CD4-positive, CD25-positive, alpha-beta regulatory T cell (primary cell): ENCODE data around the gene SMIM41. TPM values are rescaled to one million over a fixed set of nuclear protein-coding genes. Genes with fewer than 3 reads are reported as not detected.

Experiments used
- ATAC-seq, 2 donors: fragments of 150-1000 bp; cut with Tn5 transposase; one replicate each; pipeline ENCODE4 v1.10.0; 2021; ENCODE audit warnings: low read depth in 2 of 2, moderate number of reproducible peaks in 2 of 2, moderate library complexity in 1 of 2
- DNase-seq, 3 donors: peaks; one replicate each; pipeline versions ENCODE4 v3.0.0 to v3.0.0-alpha.2; 2012 to 2022; ENCODE audit warnings: mixed read lengths in 1 of 3
- H3K27ac ChIP-seq: one replicate; pipeline ENCODE4 v1.7.0; 2013; ENCODE audit warnings: mild to moderate bottlenecking, low read length; ENCODE audit not compliant: insufficient read depth, poor library complexity, severe bottlenecking
- H3K27me3 ChIP-seq: one replicate; pipeline ENCODE4 v1.7.0; 2013; ENCODE audit warnings: low read length; ENCODE audit not compliant: control insufficient read depth, insufficient read depth
- H3K36me3 ChIP-seq: one replicate; pipeline ENCODE4 v1.7.0; 2013; ENCODE audit warnings: mild to moderate bottlenecking, low read length, moderate library complexity; ENCODE audit not compliant: control insufficient read depth, insufficient read depth
- H3K4me1 ChIP-seq: 2 replicates; pipeline ENCODE4 v1.7.0; 2013; ENCODE audit warnings: mild to moderate bottlenecking, low read length; ENCODE audit not compliant: insufficient read depth, control insufficient read depth, poor library complexity, severe bottlenecking
- H3K4me3 ChIP-seq: one replicate; pipeline ENCODE4 v1.7.0; 2013; ENCODE audit warnings: low read depth, mild to moderate bottlenecking, low read length, moderate library complexity
- H3K9me3 ChIP-seq, 2 experiments: 1 replicate in 1 of 2; 2 replicates in 1 of 2; pipeline ENCODE4 v1.7.0; 2013; ENCODE audit warnings: low read length in 2 of 2, mild to moderate bottlenecking in 1 of 2, moderate library complexity in 1 of 2; ENCODE audit not compliant: control insufficient read depth in 2 of 2
- H3K27ac Mint-ChIP-seq, 3 donors: one replicate each; pipeline ENCODE4 v1.8.0; 2020 to 2022; ENCODE audit warnings: mild to moderate bottlenecking in 3 of 3, mixed read lengths in 3 of 3, moderate library complexity in 2 of 3
- H3K27me3 Mint-ChIP-seq: one replicate; pipeline ENCODE4 v1.8.0; 2022; ENCODE audit warnings: mild to moderate bottlenecking, mixed read lengths
- H3K36me3 Mint-ChIP-seq: one replicate; pipeline ENCODE4 v1.8.0; 2020; ENCODE audit warnings: mixed read lengths
- H3K4me1 Mint-ChIP-seq, 4 donors: one replicate each; pipeline ENCODE4 v1.8.0; 2020 to 2022; ENCODE audit warnings: mixed read lengths in 4 of 4, mild to moderate bottlenecking in 1 of 4
- H3K4me3 Mint-ChIP-seq, 4 donors: one replicate each; pipeline ENCODE4 v1.8.0; 2020 to 2022; ENCODE audit warnings: mild to moderate bottlenecking in 4 of 4, mixed read lengths in 4 of 4, moderate library complexity in 3 of 4
- H3K9me3 Mint-ChIP-seq, 7 donors: one replicate each; pipeline ENCODE4 v1.8.0; 2020 to 2022; ENCODE audit warnings: mixed read lengths in 7 of 7, mild to moderate bottlenecking in 3 of 7, moderate library complexity in 2 of 7
- polyA plus RNA-seq, 4 donors: library from polyadenylated mRNA; unstranded; fragments of 300-500 nt; fragmentation: Illumina TruSeq; gene quantifications; one replicate each; pipeline ENCODE4 v1.2.3, GENCODE V29; 2021
- total RNA-seq: library from RNA; stranded (reverse); gene quantifications from one replicate; pipeline ENCODE4 v1.2.3, GENCODE V29; 2022

SMIM41 gene
- total and polyA plus RNA-seq, 5 donors from 2014 or later, result 0.54 TPM; not detected in 4

DNA sequence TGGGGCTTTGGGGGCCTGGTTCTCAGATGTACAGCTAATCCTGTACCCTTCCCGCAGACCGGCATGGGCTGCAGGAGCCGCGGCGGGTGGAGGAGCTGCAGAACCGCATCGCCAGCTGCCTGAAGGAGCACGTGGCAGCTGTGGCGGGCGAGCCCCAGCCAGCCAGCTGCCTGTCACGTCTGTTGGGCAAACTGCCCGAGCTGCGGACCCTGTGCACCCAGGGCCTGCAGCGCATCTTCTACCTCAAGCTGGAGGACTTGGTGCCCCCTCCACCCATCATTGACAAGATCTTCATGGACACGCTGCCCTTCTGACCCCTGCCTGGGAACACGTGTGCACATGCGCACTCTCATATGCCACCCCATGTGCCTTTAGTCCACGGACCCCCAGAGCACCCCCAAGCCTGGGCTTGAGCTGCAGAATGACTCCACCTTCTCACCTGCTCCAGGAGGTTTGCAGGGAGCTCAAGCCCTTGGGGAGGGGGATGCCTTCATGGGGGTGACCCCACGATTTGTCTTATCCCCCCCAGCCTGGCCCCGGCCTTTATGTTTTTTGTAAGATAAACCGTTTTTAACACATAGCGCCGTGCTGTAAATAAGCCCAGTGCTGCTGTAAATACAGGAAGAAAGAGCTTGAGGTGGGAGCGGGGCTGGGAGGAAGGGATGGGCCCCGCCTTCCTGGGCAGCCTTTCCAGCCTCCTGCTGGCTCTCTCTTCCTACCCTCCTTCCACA is 20.7 kb upstream of the SMIM41 start:
- no peak for DNase-seq
- Mint-ChIP-seq H3K9me3 (no peaks in the 10 kb centered on the region), H3K4me3 (no peak overlapping the region), H3K27ac (no peak overlapping the region), H3K27me3 (no peaks in the 10 kb centered on the region), H3K4me1 (peaks cover 0 to 4% (median 0%) of the 10 kb centered on the region in 4 donors), H3K36me3 (no peaks in the 10 kb centered on the region)
- no peak overlapping the region for H3K4me3 ChIP-seq
- no peak for ATAC-seq
- no peaks in the 10 kb centered on the region for H3K27me3 ChIP-seq
- H3K4me1 ChIP-seq, result no peaks in the 10 kb centered on the region
- H3K9me3 ChIP-seq, result no peaks in the 10 kb centered on the region
- H3K36me3 ChIP-seq, result no peaks in the 10 kb centered on the region
- H3K27ac ChIP-seq, result no peak overlapping the region

DNA sequence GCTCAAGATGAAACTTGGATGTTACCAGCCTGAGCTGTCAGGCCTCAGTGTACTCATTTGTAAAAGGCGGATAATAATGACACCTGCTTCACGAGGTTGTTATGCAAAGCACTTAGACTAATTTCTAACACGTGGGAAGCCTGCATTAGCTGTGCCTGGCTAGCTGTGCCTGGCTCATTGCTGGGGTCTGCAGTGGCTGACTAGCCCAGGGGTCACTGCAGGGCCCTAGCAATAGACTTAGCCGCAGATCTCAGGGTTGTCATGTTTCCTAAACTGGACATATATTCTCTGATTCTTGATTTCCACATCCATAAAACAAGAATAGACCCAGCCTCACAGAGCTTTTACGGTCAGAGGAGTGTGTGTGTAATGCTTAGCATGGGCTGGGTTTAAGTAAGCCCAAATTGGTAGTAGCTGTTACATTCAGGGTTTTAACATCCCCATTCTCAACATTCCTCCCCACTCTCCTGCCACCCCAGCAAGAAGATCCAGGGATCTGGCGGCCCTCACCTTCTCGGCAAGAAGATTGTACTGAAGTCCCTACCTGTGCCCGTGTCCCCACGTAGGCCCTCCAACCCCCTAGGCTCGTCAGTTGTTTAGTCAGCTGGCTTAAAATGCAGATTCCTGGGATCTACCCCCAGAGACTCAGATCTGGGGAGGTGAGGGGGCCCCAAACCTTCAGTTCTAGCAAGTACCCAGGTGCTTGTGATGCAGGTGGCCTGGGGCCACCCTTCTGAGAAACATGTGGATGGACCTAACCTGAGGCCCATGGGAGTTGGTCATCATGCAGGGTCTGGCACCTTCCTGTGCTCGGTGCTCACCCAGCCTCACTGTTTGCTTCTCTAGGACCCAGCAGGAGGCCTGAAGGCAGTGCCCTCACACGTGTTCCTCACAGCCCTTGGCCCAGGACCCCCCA is 19.7 kb upstream of the SMIM41 start:
- Histone ChIP-seq H3K9me3 (no peaks in the 10 kb centered on the region), H3K27me3 (no peaks in the 10 kb centered on the region), H3K4me1 (no peaks in the 10 kb centered on the region), H3K36me3 (no peaks in the 10 kb centered on the region), H3K4me3 (no peak overlapping the region), H3K27ac (no peak overlapping the region)
- Mint-ChIP-seq H3K36me3 (no peaks in the 10 kb centered on the region), H3K27ac (peak overlapping the region in 1 of 3 donors; percentile 31), H3K9me3 (no peaks in the 10 kb centered on the region), H3K4me3 (no peak overlapping the region), H3K27me3 (peaks cover under 1% of the 10 kb centered on the region), H3K4me1 (peaks cover 0 to 4% (median 0%) of the 10 kb centered on the region in 4 donors)
- ATAC-seq, result no peak
- DNase-seq, result no peak

GRCh38 chr12:52060498-52061177 is 18.9 kb upstream of the SMIM41 start:
- H3K9me3 Mint-ChIP-seq, result no peaks in the 10 kb centered on the region
- H3K27me3 Mint-ChIP-seq, result peaks cover 8% of the 10 kb centered on the region
- no peak overlapping the region for H3K4me3 Mint-ChIP-seq
- Histone ChIP-seq H3K36me3 (no peaks in the 10 kb centered on the region), H3K4me3 (no peak overlapping the region), H3K9me3 (no peaks in the 10 kb centered on the region), H3K4me1 (no peaks in the 10 kb centered on the region), H3K27ac (no peak overlapping the region), H3K27me3 (no peaks in the 10 kb centered on the region)
- DNase-seq, result no peak
- ATAC-seq, result no peak
- H3K4me1 Mint-ChIP-seq, result peaks cover 0 to 4% (median 0%) of the 10 kb centered on the region in 4 donors
- no peak overlapping the region for H3K27ac Mint-ChIP-seq
- no peaks in the 10 kb centered on the region for H3K36me3 Mint-ChIP-seq

DNA sequence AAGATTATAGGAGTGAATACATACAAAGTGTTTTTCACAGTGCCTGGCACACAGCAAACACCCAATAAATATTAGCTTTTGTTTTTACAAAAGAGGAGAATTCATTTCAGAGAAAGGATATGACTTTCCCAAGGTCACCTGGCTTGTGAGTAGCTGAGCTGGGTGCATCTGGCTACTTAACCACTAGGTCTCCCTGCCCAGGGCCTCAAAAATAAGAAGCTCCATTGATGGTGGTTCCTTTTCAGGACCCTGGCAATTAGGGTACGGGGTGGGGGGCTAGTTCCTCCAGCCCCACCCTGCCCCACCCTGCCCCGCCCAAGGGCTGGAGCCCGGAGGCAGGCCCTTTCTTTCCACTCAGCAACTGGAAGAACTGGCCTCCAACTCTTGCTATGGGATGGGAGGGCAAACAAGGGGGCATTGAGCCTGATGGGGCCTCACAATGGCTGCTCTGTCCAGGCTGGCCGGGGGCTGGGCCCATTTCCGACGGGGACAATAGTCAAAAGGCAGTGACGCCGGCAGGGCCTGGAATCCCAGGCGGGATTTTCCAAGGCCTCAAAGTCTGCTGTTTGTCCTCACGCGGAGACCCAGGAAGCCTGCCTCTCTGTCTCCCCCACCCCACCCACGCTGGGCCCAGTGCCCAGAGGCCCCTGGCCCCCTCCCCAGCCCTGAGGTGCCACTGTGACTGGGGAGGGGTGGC is 17.9 kb upstream of the SMIM41 start:
- Mint-ChIP-seq H3K27me3 (peaks cover 10% of the 10 kb centered on the region), H3K9me3 (no peaks in the 10 kb centered on the region), H3K4me3 (no peak overlapping the region), H3K36me3 (no peaks in the 10 kb centered on the region), H3K27ac (peak overlapping the region in 1 of 3 donors; percentile 38), H3K4me1 (peaks cover 0 to 7% (median 0%) of the 10 kb centered on the region in 4 donors)
- H3K36me3 ChIP-seq, result no peaks in the 10 kb centered on the region
- no peak for ATAC-seq
- no peaks in the 10 kb centered on the region for H3K4me1 ChIP-seq
- no peaks in the 10 kb centered on the region for H3K27me3 ChIP-seq
- H3K4me3 ChIP-seq, result no peak overlapping the region
- no peak overlapping the region for H3K27ac ChIP-seq
- no peaks in the 10 kb centered on the region for H3K9me3 ChIP-seq
- DNase-seq, result no peak

DNA sequence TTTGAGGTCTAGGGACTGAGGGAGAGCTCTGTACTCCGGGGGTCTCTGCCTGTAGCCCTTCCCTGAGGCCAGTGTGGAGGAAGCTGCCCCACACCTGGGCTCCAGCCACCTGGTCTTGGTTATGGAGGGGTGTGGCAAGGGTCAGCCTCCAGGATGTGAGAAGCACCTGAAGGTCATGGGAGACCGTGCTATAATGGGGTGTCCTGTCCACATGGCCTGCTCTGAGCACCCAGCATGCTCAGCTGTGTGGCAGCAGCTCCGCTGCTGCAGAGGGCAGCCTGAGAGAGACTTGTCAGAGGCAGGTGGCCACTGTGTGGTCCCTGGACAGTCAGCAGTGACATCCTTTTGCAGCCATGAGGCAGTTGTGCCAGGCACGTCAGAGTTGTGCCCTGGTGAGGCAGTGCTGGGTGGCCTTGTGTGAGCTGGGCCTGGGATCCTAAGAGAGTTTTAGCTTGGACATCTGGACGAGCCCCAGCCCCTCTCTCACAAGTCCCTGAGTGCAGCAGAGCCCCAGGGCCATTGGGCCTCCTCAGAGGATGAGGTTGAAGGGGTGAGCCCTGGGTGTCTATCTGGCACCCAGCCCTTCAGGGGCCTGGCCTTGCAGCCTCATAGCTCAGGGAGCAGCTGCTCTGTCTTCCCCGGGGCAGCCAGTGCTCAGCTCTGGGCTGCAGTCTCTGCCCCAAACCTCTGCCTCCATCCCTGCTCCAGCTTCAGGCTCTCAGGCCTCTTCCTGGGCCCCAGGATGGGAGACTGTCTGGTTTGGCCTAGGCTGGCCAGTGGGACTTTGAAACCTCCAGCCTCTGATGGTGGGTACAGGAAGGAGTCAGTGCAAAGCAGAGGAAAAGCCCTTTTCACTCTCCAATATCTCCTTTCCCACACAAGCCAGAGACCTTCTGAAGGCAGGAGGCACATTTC is 17.1 kb upstream of the SMIM41 start:
- DNase-seq (no peak), ATAC-seq (no peak)
- Histone ChIP-seq H3K36me3 (no peaks in the 10 kb centered on the region), H3K27me3 (no peaks in the 10 kb centered on the region), H3K4me3 (no peak overlapping the region), H3K4me1 (no peaks in the 10 kb centered on the region), H3K27ac (no peak overlapping the region), H3K9me3 (no peaks in the 10 kb centered on the region)
- no peaks in the 10 kb centered on the region for H3K9me3 Mint-ChIP-seq
- peaks cover 10% of the 10 kb centered on the region for H3K27me3 Mint-ChIP-seq
- no peaks in the 10 kb centered on the region for H3K36me3 Mint-ChIP-seq
- no peak overlapping the region for H3K27ac Mint-ChIP-seq
- no peak overlapping the region for H3K4me3 Mint-ChIP-seq
- peaks cover 0 to 7% (median 0%) of the 10 kb centered on the region in 4 donors for H3K4me1 Mint-ChIP-seq

DNA sequence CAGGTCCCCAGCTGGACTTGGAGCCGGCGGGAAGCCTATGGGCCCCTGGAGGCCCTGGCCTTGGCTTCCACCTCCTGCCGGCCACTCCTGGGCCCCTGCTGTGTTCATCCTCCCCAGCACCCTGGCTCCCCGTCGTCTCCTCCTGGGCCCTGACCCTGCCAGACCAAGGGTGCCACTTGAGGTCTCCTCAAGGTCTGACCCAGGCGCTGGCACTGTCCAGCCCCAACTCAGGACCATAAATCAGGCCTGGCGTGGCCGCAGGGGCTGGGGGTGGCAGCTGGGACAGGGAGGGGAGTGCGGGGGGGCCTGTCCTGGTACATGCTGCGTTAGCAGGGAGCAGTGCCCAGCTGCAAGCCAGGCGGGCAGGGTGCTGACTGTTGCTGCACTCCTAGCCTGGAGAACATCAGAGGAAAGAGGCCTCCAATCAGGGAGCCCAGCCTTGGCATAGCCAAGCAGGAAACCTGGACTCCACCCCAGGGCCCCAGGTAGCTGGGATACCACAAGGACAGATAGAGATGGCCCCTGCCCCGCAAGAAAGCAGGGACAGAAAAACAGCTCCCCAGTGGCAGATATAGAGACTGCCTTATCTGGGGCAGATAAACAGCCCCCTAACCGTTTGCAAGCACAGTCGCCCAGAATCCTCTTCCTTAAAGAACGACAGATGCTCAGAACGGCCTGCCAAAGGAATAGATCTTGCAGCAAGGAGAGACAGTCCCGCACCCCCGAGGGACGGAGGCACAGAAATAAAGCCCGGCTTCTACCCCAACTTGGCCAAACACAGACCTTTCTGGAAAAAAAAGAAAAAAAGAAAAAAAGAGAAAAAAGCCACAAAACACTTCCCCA is 16.2 kb upstream of the SMIM41 start:
- H3K9me3 ChIP-seq, result no peaks in the 10 kb centered on the region
- H3K27ac Mint-ChIP-seq, result peak overlapping the region in 1 of 3 donors; percentile 62

More for the DNA sequence above, 16.2 kb upstream of the SMIM41 start:
- ATAC-seq, result no peak
- no peak overlapping the region for H3K4me3 ChIP-seq
- Mint-ChIP-seq H3K4me1 (peaks cover 0 to 7% (median 0%) of the 10 kb centered on the region in 4 donors), H3K36me3 (no peaks in the 10 kb centered on the region), H3K4me3 (no peak overlapping the region), H3K9me3 (no peaks in the 10 kb centered on the region), H3K27me3 (peaks cover 10% of the 10 kb centered on the region)
- H3K27ac ChIP-seq, result no peak overlapping the region
- no peaks in the 10 kb centered on the region for H3K4me1 ChIP-seq
- no peak for DNase-seq
- H3K27me3 ChIP-seq, result no peaks in the 10 kb centered on the region
- no peaks in the 10 kb centered on the region for H3K36me3 ChIP-seq
